SH-SY5Y (cell line): ENCODE data around the gene HMCN2.

Experiments used
- GATA2 ChIP-seq: IDR thresholded peaks from 2 replicates; pipeline ENCODE4 v1.6.1; 2011; ENCODE audit warnings: mild to moderate bottlenecking, low read depth, low read length
- GATA3 ChIP-seq: IDR thresholded peaks from 2 replicates; pipeline ENCODE4 v1.6.1; 2011; ENCODE audit warnings: low read depth, mild to moderate bottlenecking, low read length, moderate library complexity

Gene HMCN2

GRCh38 chr9:130267930-130268329 is 2.4 kb downstream of the HMCN2 start:
- TF ChIP-seq GATA3 = no peak
- TF ChIP-seq GATA2 = no peak

GRCh38 chr9:130268521-130269211 is 3.1 kb downstream of the HMCN2 start:
- TF ChIP-seq GATA3 (no peak), GATA2 (no peak)

- TF ChIP-seq GATA3 = no peak
- TF ChIP-seq GATA2 = no peak
Measured at GRCh38 chr9:130271473-130271872, 5.9 kb downstream of the HMCN2 start.

GRCh38 chr9:130275156-130275555 is 9.6 kb downstream of the HMCN2 start:
- TF ChIP-seq GATA2 = no peak
- TF ChIP-seq GATA3 = no peak

- no peak for TF ChIP-seq GATA2
Measured at GRCh38 chr9:130276121-130276520, 10.6 kb downstream of the HMCN2 start.

GRCh38 chr9:130276955-130277354 is 11.4 kb downstream of the HMCN2 start:
- TF ChIP-seq GATA2 (no peak), GATA3 (no peak)

GRCh38 chr9:130283539-130284248 is 18.1 kb downstream of the HMCN2 start:
- no peak for TF ChIP-seq GATA2
- TF ChIP-seq GATA3 = no peak

GRCh38 chr9:130284249-130284625 is 18.7 kb downstream of the HMCN2 start:
- TF ChIP-seq GATA2 (no peak), GATA3 (no peak)

GRCh38 chr9:130284690-130285089 is 19.1 kb downstream of the HMCN2 start:
- no peak for TF ChIP-seq GATA3
- no peak for TF ChIP-seq GATA2

- no peak for TF ChIP-seq GATA3
- no peak for TF ChIP-seq GATA2
Measured at GRCh38 chr9:130285271-130285670, 19.7 kb downstream of the HMCN2 start.

- TF ChIP-seq GATA2 (no peak), GATA3 (no peak)
Measured at GRCh38 chr9:130286072-130286770, 20.7 kb downstream of the HMCN2 start.

- no peak for TF ChIP-seq GATA2
- TF ChIP-seq GATA3 = no peak
Measured at GRCh38 chr9:130286781-130287428, 21.3 kb downstream of the HMCN2 start.

GRCh38 chr9:130287736-130288135 is 22.2 kb downstream of the HMCN2 start:
- TF ChIP-seq GATA2 (no peak), GATA3 (no peak)

- TF ChIP-seq GATA3 = no peak
- TF ChIP-seq GATA2 = no peak
Measured at GRCh38 chr9:130288393-130288792, 22.8 kb downstream of the HMCN2 start.
